ENCODE data around the gene DGKE.

GRCh38 chr17:56867948-56868376 lies 34.0 kb downstream of the DGKE start:
- TF ChIP-seq CTCF (IDR thresholded peaks at IDR 0.05) (no peak), ZFX (IDR thresholded peaks at IDR 0.05; ENCODE audit: borderline replicate concordance) (no peak)

Data from 22Rv1 (cell line).